Adrenal gland (tissue), 19 donors: ENCODE measurements around the gene TMEM214. TPM values are rescaled to one million over a fixed set of nuclear protein-coding genes. Genes with fewer than 3 reads are reported as not detected.

Experiments used
- DNase-seq, 7 donors: peaks; one replicate each; pipeline ENCODE4 v3.0.0-alpha.2; 2019 to 2020
- H3K27ac ChIP-seq, 5 donors: fragments of 200-600 bp; sonication (generic) in 4 of 5; 1 replicate in 3 of 5; 2 replicates in 2 of 5; pipeline versions ENCODE4 v1.5.1 to v1.8.0; 2016 to 2020; ENCODE audit warnings: mild to moderate bottlenecking in 1 of 5
- H3K27me3 ChIP-seq: fragments of 200-600 bp; 2 replicates; pipeline ENCODE4 v1.8.0; 2021
- H3K36me3 ChIP-seq, 2 donors: fragments of 200-600 bp; replicated peaks in 1 of 2; 1 replicate in 1 of 2; 2 replicates in 1 of 2; pipeline versions ENCODE4 v1.5.1 to v1.8.0; 2018 to 2022
- H3K4me1 ChIP-seq, 2 donors: fragments of 200-600 bp; replicated peaks in 1 of 2; 1 replicate in 1 of 2; 2 replicates in 1 of 2; pipeline versions ENCODE4 v1.5.1 to v1.8.0; 2018 to 2021
- H3K4me3 ChIP-seq, 4 donors: fragments of 200-600 bp; sonication (generic) in 3 of 4; one replicate each; pipeline ENCODE4 v1.5.1; 2016 to 2018
- H3K9me3 ChIP-seq, 3 donors: fragments of 200-600 bp; sonication (generic) in 1 of 3; replicated peaks in 1 of 3; 1 replicate in 2 of 3; 2 replicates in 1 of 3; pipeline versions ENCODE4 v1.5.1 to v1.8.0; 2016 to 2021
- CTCF ChIP-seq, 6 experiments: fragments of 450-650 bp in 4 of 6; fragments of 200-600 bp in 2 of 6; sonication (generic) in 1 of 6; IDR thresholded peaks; 1 replicate in 5 of 6; 2 replicates in 1 of 6; pipeline versions ENCODE4 v1.5.1 to v1.8.0; 2016 to 2021; ENCODE audit warnings: antibody characterized with exemption in 6 of 6, mild to moderate bottlenecking in 2 of 6, moderate library complexity in 1 of 6
- POLR2A ChIP-seq, 2 donors: fragments of 450-650 bp; IDR thresholded peaks; one replicate each; pipeline ENCODE4 v1.6.1; 2017; ENCODE audit warnings: antibody characterized with exemption in 2 of 2, mild to moderate bottlenecking in 2 of 2, moderate library complexity in 1 of 2
- WGBS, 4 donors: extraction: QIAGEN DNeasy Blood & Tissue Kit in 2 of 4; methylation state at CpG; one replicate each; pipeline versions ENCODE4 v1.1.5 to v1.1.7; 2013 to 2017; 5-methylcytosine and 5-hydroxymethylcytosine counted together
- intact Hi-C, 2 donors: fragments of 100-400 bp; cut with DNase I; formaldehyde crosslinking; loops; one replicate each; pipeline versions ENCODE4 v1.14.1 to v1.15.0; 2022 to 2023
- long read RNA-seq, 10 donors: library from polyadenylated mRNA in 3 of 10; unstranded in 2 of 10; stranded (forward) in 1 of 10; transcript quantifications; one replicate each; pipeline ENCODE4 v2.0.0 and lab custom pipeline, GENCODE V29; 2021 to 2026
- polyA plus RNA-seq, 3 donors: library from polyadenylated mRNA; stranded (reverse); fragments of 200-250 nt in 2 of 3; fragments of 350-450 nt in 1 of 3; fragmentation: Illumina TruSeq in 1 of 3; extraction: RNeasy Lipid Tissue Mini Kit (QIAGEN cat#74804) in 1 of 3; gene quantifications; one replicate each; pipeline ENCODE4 v1.2.3, GENCODE V29; 2013 to 2014
- total RNA-seq, 9 donors: library from RNA; depleted of rRNA in 4 of 9; stranded (reverse); fragments of >200 nt in 4 of 9; fragments of 120-200 nt in 1 of 9; fragmentation: NEBNext Ultra II Directional in 1 of 9; extraction: Animal tissue kit (Norgen Biotek cat#: 25700) in 1 of 9; gene quantifications; one replicate each; pipeline versions ENCODE4 v1.1.0 to v1.2.4, GENCODE V29; 2013 to 2023
- donor health status: healthy with polysubstance abuse.
- donor health status: Bipolar disorder and iron deficiency.
- donor health status: DM: yes; HTN: yes; CAD: no.
- donor health status: DM: no; HTN: no; CAD: no.
- donor health status: DM: no; HTN: no; CAD: no.
- donor health status: DM: yes; HTN: yes; CAD: no.

The TMEM214 gene
- total RNA-seq (100 to 1,000 TPM in 2 of 9 donors, 10 to 100 TPM in 7; 25.2 to 124 (median 50.0) TPM), polyA plus RNA-seq (100 to 1,000 TPM in 1 of 3 donors, 10 to 100 TPM in 2; 63.7 to 111 (median 96.8) TPM)
- long read RNA-seq, donor 1, transcript TMEM214-208 (3 exons, 1,967 nt) = major isoform, 7 of 24 reads
- long read RNA-seq, donor 1, partial matches to known transcripts = 9 of 24 reads
- long read RNA-seq, donor 1, other reads (novel, unspliced or antisense) = 0 of 24 reads
- long read RNA-seq, donor 2, partial matches to known transcripts = 0 of 9 reads
- long read RNA-seq, donor 2, other reads (novel, unspliced or antisense) = 0 of 9 reads
- long read RNA-seq, donor 3, partial matches to known transcripts = 8 of 13 reads
- long read RNA-seq, donor 3, other reads (novel, unspliced or antisense) = 0 of 13 reads
- long read RNA-seq, donor 4, partial matches to known transcripts = 0 of 9 reads
- long read RNA-seq, donor 4, other reads (novel, unspliced or antisense) = 9 of 9 reads
- long read RNA-seq, donor 5, transcript TMEM214-201 (17 exons, 2,990 nt) = major isoform, 130 of 168 reads
- long read RNA-seq, donor 5, partial matches to known transcripts = 9 of 168 reads
- long read RNA-seq, donor 5, other reads (novel, unspliced or antisense) = 23 of 168 reads
- long read RNA-seq, donor 6, partial matches to known transcripts = 0 of 7 reads
- long read RNA-seq, donor 6, other reads (novel, unspliced or antisense) = 7 of 7 reads
- long read RNA-seq, donor 7, partial matches to known transcripts = 21 of 26 reads
- long read RNA-seq, donor 7, other reads (novel, unspliced or antisense) = 0 of 26 reads
- long read RNA-seq, donor 8, transcript TMEM214-201 (17 exons, 2,990 nt) = major isoform, 13 of 23 reads
- long read RNA-seq, donor 8, partial matches to known transcripts = 8 of 23 reads
- long read RNA-seq, donor 8, other reads (novel, unspliced or antisense) = 0 of 23 reads
- long read RNA-seq, donor 9, partial matches to known transcripts = 0 of 3 reads
- long read RNA-seq, donor 9, other reads (novel, unspliced or antisense) = 0 of 3 reads
- long read RNA-seq, donor 10, partial matches to known transcripts = 0 of 3 reads
- long read RNA-seq, donor 10, other reads (novel, unspliced or antisense) = 0 of 3 reads

GRCh38 chr2:27032495-27033252, at the start of gene TMEM214:
Gene TMEM214, plus strand, starts transcription at chr2:27032965. Its CDS starts 51 bp downstream, at chr2:27033016.
- Histone ChIP-seq H3K27me3 (no peaks in the 10 kb centered on the region), H3K36me3 (peaks cover 0 to 29% of the 10 kb centered on the region in 2 donors), H3K27ac (peak within 1 kb of the TSS in 4 of 5 donors; percentile 62 to 87 (median 73)), H3K9me3 (no peaks in the 10 kb centered on the region), H3K4me1 (peaks cover 10 to 22% of the 10 kb centered on the region in 2 donors), H3K4me3 (peak within 1 kb of the TSS; percentile 54 to 99 (median 65))
- intact Hi-C loops = loop anchor here (5.0 to 10.0 kb wide), 2 partner anchors 50 to 52 kb away; partner anchors contain the start of gene KHK (in 1 of the 2)
- peak in 3 of 6 experiments; percentile 19 to 42 (median 35) for TF ChIP-seq CTCF (IDR thresholded peaks at IDR 0.05)
- TF ChIP-seq POLR2A (IDR thresholded peaks at IDR 0.05) = peak; percentile 67 to 70
- WGBS, 4 donors = 0 to 1% (median 0%) methylated on average over 27 to 76 of the region's 76 CpGs
- DNase-seq = peak; percentile 88 to 94 (median 90)

- 76 to 85% (median 77%) methylated on average over 3 of the region's 3 CpGs for WGBS, 4 donors
- Histone ChIP-seq H3K36me3 (no peaks in the 10 kb centered on the region), H3K9me3 (no peaks in the 10 kb centered on the region), H3K4me1 (no peaks in the 10 kb centered on the region), H3K27ac (no peak overlapping the region), H3K27me3 (no peaks in the 10 kb centered on the region), H3K4me3 (no peak overlapping the region)
- DNase-seq = no peak
- TF ChIP-seq POLR2A (IDR thresholded peaks at IDR 0.05) (no peak), CTCF (IDR thresholded peaks at IDR 0.05) (no peak)
- intact Hi-C loops = no loop called here
Observed at GRCh38 chr2:26983746-26984145, 49.0 kb upstream of the TMEM214 start.

- TF ChIP-seq POLR2A (IDR thresholded peaks at IDR 0.05) (no peak), CTCF (IDR thresholded peaks at IDR 0.05) (no peak)
Observed at GRCh38 chr2:26985807-26986206, 47.0 kb upstream of the TMEM214 start.

More at GRCh38 chr2:26985807-26986206, 47.0 kb upstream of the TMEM214 start:
- Histone ChIP-seq H3K27ac (no peak overlapping the region), H3K9me3 (no peaks in the 10 kb centered on the region), H3K4me3 (no peak overlapping the region), H3K36me3 (no peaks in the 10 kb centered on the region), H3K4me1 (no peaks in the 10 kb centered on the region), H3K27me3 (no peaks in the 10 kb centered on the region)
- intact Hi-C loops = no loop called here
- DNase-seq = no peak
- 88 to 97% (median 93%) methylated on average over 4 of the region's 4 CpGs for WGBS, 4 donors
